HG02981 (cell line): Measurements from ENCODE around the gene MYH9.
"Not testable (repeated sequence)": the region's sequence is repeated elsewhere in the genome, so short reads cannot be mapped to it uniquely, and the experiment has no call there.

Source experiments
- ATAC-seq: cut with Tn5 transposase; IDR thresholded peaks from one replicate; pipeline ENCODE4 v1.9.1; 2021; ENCODE audit warnings: mild to moderate bottlenecking, moderate library complexity; ENCODE audit not compliant: unreplicated experiment

The MYH9 gene

DNA sequence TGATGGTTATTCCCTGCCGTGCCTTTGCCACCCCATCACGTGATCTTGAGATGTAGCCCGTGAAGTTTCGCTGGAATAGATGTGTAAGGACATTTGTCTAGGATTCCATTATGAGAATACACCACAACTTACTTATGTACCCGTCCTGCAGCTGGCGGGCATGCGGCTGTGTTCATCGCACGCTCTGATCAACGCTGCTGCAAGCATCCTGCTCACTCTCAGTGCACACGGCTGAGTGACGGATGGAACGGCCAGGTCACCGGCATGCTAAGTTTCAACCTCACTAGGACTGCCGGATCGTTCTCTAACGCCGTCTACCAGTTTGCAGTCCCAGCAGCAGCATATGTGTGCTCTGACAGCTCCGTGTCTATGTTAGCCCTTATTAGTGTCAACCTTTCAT lies 90.2 kb downstream of the MYH9 start:
- no peak for ATAC-seq

GRCh38 chr22:36296690-36297089 lies 91.1 kb downstream of the MYH9 start:
- no peak for ATAC-seq

DNA sequence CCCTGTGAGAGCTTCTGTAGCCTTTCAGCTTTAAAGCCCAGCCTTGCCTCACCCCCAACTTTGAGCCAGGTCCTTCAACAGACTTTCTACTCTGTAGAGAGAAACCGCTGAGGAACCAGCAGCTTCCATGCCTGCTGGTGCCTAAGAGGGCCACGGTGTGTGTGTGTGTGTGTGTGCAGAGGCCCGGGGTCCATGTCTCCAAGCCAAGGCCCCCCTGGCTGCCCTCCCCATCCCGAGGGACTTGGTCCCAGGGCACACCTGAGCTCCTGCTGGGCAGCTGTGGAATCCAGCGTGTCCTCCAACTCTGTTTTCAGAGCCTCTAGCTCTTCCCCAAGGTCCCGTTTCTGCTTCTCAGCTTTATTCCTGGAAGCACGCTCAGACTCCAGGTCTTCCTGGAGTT lies 92.5 kb downstream of the MYH9 start:
- no peak for ATAC-seq

DNA sequence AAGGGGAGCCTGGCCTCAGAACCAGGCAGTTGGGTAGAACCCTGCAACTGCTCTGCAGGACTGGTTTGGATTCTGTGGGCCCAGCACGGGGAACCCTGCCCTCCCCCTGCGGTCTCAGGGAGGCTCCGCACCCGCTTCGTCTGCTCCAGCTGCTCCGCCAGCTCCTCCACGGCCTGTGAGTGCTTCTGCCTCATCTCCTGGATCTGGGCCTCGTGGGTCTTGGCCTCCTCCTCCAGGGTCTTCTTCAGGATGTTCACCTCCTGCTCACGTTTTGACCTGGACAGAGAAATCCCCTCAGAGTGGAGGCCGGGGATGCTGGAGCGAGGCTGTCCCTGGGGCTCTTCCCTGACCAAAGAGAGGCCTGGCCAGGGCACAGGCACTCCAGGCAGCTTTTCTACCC lies 93.0 kb downstream of the MYH9 start:
- no peak for ATAC-seq

- no peak for ATAC-seq
These were observed 93.5 kb downstream of the MYH9 start for GRCh38 chr22:36294293-36294620.

- no peak for ATAC-seq
These were observed 94.0 kb downstream of the MYH9 start for GRCh38 chr22:36293606-36294292.

GRCh38 chr22:36292823-36293530 lies 94.8 kb downstream of the MYH9 start:
- ATAC-seq, result no peak

- no peak for ATAC-seq
These were observed 95.7 kb downstream of the MYH9 start for GRCh38 chr22:36291831-36292740.

DNA sequence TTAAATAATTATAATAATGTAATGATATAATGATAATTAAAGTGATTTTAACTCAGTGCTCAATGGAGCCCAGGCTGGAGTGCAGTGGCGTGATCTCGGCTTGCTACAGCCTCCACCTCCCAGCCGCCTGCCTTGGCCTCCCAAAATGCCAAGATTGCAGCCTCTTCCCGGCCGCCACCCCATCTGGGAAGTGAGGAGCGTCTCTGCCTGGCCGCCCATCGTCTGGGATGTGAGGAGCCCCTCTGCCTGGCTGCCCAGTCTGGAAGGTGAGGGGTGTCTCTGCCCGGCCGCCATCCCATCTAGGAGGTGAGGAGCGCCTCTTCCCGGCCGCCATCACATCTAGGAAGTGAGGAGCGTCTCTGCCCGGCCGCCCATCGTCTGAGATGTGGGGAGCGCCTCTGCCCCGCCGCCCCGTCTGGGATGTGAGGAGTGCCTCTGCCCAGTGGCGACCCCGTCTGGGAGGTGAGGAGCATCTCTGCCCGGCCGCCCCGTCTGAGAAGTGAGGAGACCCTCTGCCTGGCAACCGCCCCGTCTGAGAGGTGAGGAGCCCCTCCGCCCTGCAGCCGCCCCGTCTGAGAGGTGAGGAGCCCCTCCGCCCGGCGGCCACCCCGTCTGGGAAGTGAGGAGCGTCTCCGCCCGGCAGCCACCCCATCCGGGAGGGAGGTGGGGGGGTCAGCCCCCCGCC lies 97.2 kb downstream of the MYH9 start:
- not testable (repeated sequence) for ATAC-seq

GRCh38 chr22:36289948-36290371 lies 97.8 kb downstream of the MYH9 start:
- not testable (repeated sequence) for ATAC-seq

DNA sequence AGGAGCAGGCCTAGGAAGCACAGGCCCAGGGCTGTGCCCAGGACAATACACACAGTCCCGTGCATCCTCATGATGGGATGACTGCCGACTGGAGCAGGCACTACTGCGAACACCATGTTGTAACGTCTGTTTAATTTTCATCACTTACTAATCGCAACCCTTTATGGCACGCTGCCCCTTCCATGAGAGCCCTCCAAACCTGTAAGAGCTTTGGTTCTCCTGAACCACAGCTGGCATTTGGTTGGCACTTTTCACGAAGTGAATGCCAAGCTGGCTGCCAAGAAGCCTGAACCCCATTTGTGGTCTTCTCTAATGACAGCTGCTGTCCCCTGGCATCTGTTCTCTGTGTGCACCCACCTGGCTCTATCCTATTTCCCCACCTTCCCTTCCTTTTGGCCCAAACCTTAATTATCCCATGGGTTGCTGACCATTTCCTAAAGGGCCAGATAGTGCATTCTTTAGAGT lies 98.3 kb downstream of the MYH9 start:
- ATAC-seq, result no peak

GRCh38 chr22:36288571-36289405 lies 99.0 kb downstream of the MYH9 start:
- ATAC-seq, result no peak

DNA sequence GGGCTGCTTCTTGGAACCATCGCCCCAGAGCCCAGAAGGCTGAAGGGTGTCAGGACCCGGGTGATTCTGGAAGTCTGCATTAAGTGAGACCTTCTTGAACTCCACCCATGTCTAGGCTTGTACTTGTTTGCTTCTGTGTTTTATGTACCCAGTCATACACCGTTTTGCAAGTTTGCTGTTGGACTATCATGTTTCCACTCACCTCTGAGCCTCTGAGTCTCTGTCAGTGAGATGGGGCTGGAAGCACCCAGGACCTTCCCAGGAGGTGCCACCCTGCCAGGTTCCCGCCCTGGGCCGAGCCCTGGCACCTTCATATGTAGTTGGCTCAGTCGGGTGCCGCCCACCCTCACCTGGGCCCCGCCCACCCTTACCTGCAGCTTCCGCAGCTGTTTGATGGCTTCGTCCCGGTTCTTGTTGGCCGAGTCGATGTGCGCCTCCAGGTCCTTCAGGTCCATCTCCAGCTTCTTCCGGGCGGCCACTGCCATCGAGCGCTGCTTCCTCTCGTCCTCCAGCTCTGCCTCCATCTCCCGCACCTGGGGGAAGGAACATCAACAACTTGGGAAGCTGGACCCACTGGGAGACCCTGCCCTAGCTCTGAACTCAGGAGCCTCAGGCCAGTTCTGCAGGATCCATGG lies 99.8 kb downstream of the MYH9 start:
- no peak for ATAC-seq

- no peak for ATAC-seq
These were observed 101.4 kb downstream of the MYH9 start for GRCh38 chr22:36286096-36286957.

- ATAC-seq, result no peak
These were observed 102.2 kb downstream of the MYH9 start for GRCh38 chr22:36285545-36285944.

GRCh38 chr22:36285017-36285416 lies 102.8 kb downstream of the MYH9 start:
- ATAC-seq, result no peak

- no peak for ATAC-seq
These were observed 103.6 kb downstream of the MYH9 start for GRCh38 chr22:36284171-36284571.

- no peak for ATAC-seq
These were observed 105.4 kb downstream of the MYH9 start for GRCh38 chr22:36282328-36282831.
